ENCODE results near the gene ARFGEF2.

The ARFGEF2 gene

DNA sequence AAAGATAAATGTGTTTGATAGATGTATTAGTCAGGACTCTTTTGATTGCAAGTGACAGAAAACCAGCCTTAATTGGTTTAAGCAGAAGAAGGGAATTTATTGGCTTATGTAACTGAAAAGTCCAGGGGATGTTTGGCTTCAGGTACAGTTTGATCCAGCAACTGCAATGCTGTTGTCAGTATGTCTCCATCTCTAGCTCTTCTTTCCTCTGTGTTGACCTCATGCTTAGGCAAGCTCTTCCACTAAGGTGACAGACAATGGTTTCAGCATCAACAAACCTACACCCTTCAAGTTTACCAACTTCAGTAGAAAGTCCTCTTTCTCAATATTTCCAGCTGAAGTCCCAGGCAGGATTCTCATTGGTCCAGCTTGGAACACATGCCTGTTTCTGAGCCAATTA, 28.1 kb upstream of the ARFGEF2 start:
- no peak for DNase-seq
- Histone ChIP-seq H3K4ac (ENCODE audit: low read depth, low read length) (no peak overlapping the region), H3K27ac (ENCODE audit: low read depth, low read length) (no peak overlapping the region), H2BK5ac (ENCODE audit: low read length) (no peak overlapping the region), H2BK120ac (ENCODE audit: low read depth, low read length) (no peak overlapping the region), H3K79me1 (ENCODE audit: low read length) (no peaks in the 10 kb centered on the region), H3K9ac (ENCODE audit: low read length) (no peak overlapping the region), H3K4me1 (ENCODE audit: control insufficient read depth, low read depth, low read length) (no peaks in the 10 kb centered on the region), H2BK15ac (replicated peaks; ENCODE audit: low read depth) (no peak overlapping the region), H3K4me3 (ENCODE audit: low read length) (no peak overlapping the region), H4K8ac (ENCODE audit: low read depth, low read length) (no peak overlapping the region), H4K5ac (ENCODE audit: low read length) (no peak overlapping the region), H3K18ac (ENCODE audit: low read length) (no peak overlapping the region), H3K36me3 (ENCODE audit: control insufficient read depth, insufficient read depth, low read length) (no peaks in the 10 kb centered on the region), H3K4me2 (ENCODE audit: low read length) (no peak overlapping the region), H3K27me3 (ENCODE audit: insufficient read depth, low read length, poor library complexity) (no peaks in the 10 kb centered on the region), H3K23ac (ENCODE audit: low read length) (no peak overlapping the region), H3K79me2 (ENCODE audit: control insufficient read depth, insufficient read depth, low read length) (no peaks in the 10 kb centered on the region), H2AK5ac (ENCODE audit: low read length) (no peak overlapping the region), H3K56ac (ENCODE audit: low read length) (no peak overlapping the region)

DNA sequence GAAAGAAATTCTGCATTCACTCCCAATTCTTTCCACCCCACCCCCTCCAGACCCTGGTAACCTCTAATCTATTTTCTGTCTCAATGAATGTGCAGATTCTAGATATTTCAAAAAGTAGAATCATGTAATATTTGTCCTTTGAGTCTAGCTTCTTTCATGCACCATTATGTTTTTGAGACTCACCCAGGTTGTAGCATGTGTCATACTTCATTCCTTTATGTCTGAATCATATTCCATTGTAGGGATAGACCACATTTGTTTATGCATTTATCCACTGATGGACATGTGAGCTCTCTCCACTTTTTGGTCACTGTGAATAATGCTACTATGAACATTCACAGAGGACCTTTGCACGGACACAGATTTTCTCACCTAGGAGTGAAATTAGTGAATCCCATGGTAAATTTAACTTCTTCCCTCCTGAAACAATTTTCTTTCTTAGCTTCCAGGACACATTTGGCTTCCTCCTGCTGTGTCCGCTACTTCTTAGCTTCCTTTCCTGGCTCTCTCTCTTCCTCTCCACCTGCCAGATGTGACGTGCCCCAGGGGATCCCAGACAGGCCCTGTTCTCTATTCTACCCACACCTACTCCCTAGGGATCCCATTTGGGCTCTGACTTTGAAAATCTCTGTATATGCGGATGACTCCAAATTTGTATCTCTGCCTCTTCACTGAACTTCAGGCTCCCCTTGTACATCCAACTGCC, 24.1 kb upstream of the ARFGEF2 start:
- Histone ChIP-seq H3K56ac (ENCODE audit: low read length) (no peak overlapping the region), H2BK120ac (ENCODE audit: low read depth, low read length) (no peak overlapping the region), H3K4me1 (ENCODE audit: control insufficient read depth, low read depth, low read length) (no peaks in the 10 kb centered on the region), H3K18ac (ENCODE audit: low read length) (no peak overlapping the region), H2BK5ac (ENCODE audit: low read length) (no peak overlapping the region), H3K9ac (ENCODE audit: low read length) (no peak overlapping the region), H3K79me1 (ENCODE audit: low read length) (no peaks in the 10 kb centered on the region), H3K4me2 (ENCODE audit: low read length) (no peak overlapping the region), H4K5ac (ENCODE audit: low read length) (no peak overlapping the region), H3K27ac (ENCODE audit: low read depth, low read length) (no peak overlapping the region), H3K4me3 (ENCODE audit: low read length) (no peak overlapping the region), H3K79me2 (ENCODE audit: control insufficient read depth, insufficient read depth, low read length) (no peaks in the 10 kb centered on the region), H2AK5ac (ENCODE audit: low read length) (no peak overlapping the region), H3K23ac (ENCODE audit: low read length) (no peak overlapping the region), H2BK15ac (replicated peaks; ENCODE audit: low read depth) (no peak overlapping the region), H3K36me3 (ENCODE audit: control insufficient read depth, insufficient read depth, low read length) (no peaks in the 10 kb centered on the region), H3K27me3 (ENCODE audit: insufficient read depth, low read length, poor library complexity) (no peaks in the 10 kb centered on the region), H3K4ac (ENCODE audit: low read depth, low read length) (no peak overlapping the region), H4K8ac (ENCODE audit: low read depth, low read length) (no peak overlapping the region)
- DNase-seq: no peak
- WGBS (ENCODE audit: extremely low coverage, insufficient coverage, low lambda C conversion rate): no CpG with 5 or more reads among the region's 4 CpGs

DNA sequence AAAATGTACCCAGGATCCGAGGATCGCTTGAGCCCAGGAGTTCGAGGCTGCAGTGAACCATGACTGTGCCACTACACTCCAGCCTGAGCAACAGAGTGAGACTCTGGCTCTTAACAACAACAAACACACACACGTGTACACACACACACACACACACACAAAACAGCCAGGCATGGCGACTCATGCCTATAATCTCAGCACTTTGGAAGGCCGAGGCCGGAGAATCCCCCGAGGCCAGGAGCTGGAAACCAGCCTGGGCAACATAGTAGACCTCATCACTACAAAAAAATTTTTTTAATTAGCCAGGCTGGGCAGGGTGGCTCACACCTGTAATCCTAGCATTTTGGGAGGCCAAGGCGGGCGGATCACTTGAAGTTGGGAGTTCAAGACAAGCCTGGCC, 23.3 kb upstream of the ARFGEF2 start:
- no peak overlapping the region for H3K23ac ChIP-seq (ENCODE audit: low read length)
- no peaks in the 10 kb centered on the region for H3K27me3 ChIP-seq (ENCODE audit: insufficient read depth, low read length, poor library complexity)
- H2BK15ac ChIP-seq (replicated peaks; ENCODE audit: low read depth): no peak overlapping the region
- H3K4me1 ChIP-seq (ENCODE audit: control insufficient read depth, low read depth, low read length): no peaks in the 10 kb centered on the region
- H4K5ac ChIP-seq (ENCODE audit: low read length): no peak overlapping the region
- H3K79me1 ChIP-seq (ENCODE audit: low read length): no peaks in the 10 kb centered on the region
- no peak overlapping the region for H3K56ac ChIP-seq (ENCODE audit: low read length)
- no peak overlapping the region for H2BK5ac ChIP-seq (ENCODE audit: low read length)
- no peaks in the 10 kb centered on the region for H3K79me2 ChIP-seq (ENCODE audit: control insufficient read depth, insufficient read depth, low read length)
- no peak overlapping the region for H4K8ac ChIP-seq (ENCODE audit: low read depth, low read length)
- H3K4me2 ChIP-seq (ENCODE audit: low read length): no peak overlapping the region
- H3K27ac ChIP-seq (ENCODE audit: low read depth, low read length): no peak overlapping the region
- no peak overlapping the region for H3K18ac ChIP-seq (ENCODE audit: low read length)
- H3K4ac ChIP-seq (ENCODE audit: low read depth, low read length): no peak overlapping the region
- H3K9ac ChIP-seq (ENCODE audit: low read length): no peak overlapping the region
- H3K4me3 ChIP-seq (ENCODE audit: low read length): no peak overlapping the region
- no peak for DNase-seq
- H3K36me3 ChIP-seq (ENCODE audit: control insufficient read depth, insufficient read depth, low read length): no peaks in the 10 kb centered on the region
- no CpG with 5 or more reads among the region's 10 CpGs for WGBS (ENCODE audit: extremely low coverage, insufficient coverage, low lambda C conversion rate)
- H2BK120ac ChIP-seq (ENCODE audit: low read depth, low read length): no peak overlapping the region
- H2AK5ac ChIP-seq (ENCODE audit: low read length): no peak overlapping the region

DNA sequence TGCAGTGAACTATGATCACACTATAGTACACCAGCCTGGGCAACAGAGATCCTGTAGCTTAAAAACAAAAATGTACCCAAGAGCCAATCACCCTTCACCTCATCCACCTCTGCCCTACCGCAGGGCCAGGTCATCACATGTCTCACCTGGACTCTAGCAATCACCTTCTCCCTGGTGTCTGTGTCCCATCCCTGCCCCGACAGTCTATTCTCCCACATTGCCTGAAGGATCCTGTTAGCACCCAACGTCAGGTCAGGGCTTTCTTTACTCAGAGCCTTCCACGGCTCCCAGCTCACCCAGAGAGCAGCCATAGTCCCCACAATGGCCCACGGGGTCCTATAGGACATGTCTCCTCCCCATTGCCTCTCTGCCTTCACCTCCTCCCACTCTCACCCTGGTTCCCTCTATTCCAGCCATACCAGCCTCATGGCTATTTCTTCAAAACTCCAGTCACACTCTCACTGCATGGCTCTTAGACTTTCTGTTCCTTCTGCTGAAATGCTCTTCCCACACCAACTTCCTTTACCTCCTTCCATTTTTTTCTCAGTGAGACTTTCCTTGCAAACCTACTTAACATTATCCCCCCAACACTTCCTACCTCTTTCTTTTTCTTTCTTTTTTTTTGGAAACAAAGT, 22.5 kb upstream of the ARFGEF2 start:
- H3K4me1 ChIP-seq (ENCODE audit: control insufficient read depth, low read depth, low read length): no peaks in the 10 kb centered on the region
- H3K9ac ChIP-seq (ENCODE audit: low read length): no peak overlapping the region
- WGBS (ENCODE audit: extremely low coverage, insufficient coverage, low lambda C conversion rate): no CpG with 5 or more reads among the region's 5 CpGs
- H3K4ac ChIP-seq (ENCODE audit: low read depth, low read length): no peak overlapping the region
- no peak overlapping the region for H4K8ac ChIP-seq (ENCODE audit: low read depth, low read length)
- H2BK15ac ChIP-seq (replicated peaks; ENCODE audit: low read depth): no peak overlapping the region
- H3K18ac ChIP-seq (ENCODE audit: low read length): no peak overlapping the region
- H4K5ac ChIP-seq (ENCODE audit: low read length): no peak overlapping the region
- no peaks in the 10 kb centered on the region for H3K79me1 ChIP-seq (ENCODE audit: low read length)
- H3K4me3 ChIP-seq (ENCODE audit: low read length): no peak overlapping the region
- H3K27ac ChIP-seq (ENCODE audit: low read depth, low read length): no peak overlapping the region
- no peaks in the 10 kb centered on the region for H3K79me2 ChIP-seq (ENCODE audit: control insufficient read depth, insufficient read depth, low read length)
- H2BK5ac ChIP-seq (ENCODE audit: low read length): no peak overlapping the region
- no peak for DNase-seq
- no peaks in the 10 kb centered on the region for H3K27me3 ChIP-seq (ENCODE audit: insufficient read depth, low read length, poor library complexity)
- peak overlapping the region; percentile 51 for H2AK5ac ChIP-seq (ENCODE audit: low read length)
- H2BK120ac ChIP-seq (ENCODE audit: low read depth, low read length): no peak overlapping the region
- no peaks in the 10 kb centered on the region for H3K36me3 ChIP-seq (ENCODE audit: control insufficient read depth, insufficient read depth, low read length)
- H3K23ac ChIP-seq (ENCODE audit: low read length): no peak overlapping the region
- H3K4me2 ChIP-seq (ENCODE audit: low read length): no peak overlapping the region
- no peak overlapping the region for H3K56ac ChIP-seq (ENCODE audit: low read length)

DNA sequence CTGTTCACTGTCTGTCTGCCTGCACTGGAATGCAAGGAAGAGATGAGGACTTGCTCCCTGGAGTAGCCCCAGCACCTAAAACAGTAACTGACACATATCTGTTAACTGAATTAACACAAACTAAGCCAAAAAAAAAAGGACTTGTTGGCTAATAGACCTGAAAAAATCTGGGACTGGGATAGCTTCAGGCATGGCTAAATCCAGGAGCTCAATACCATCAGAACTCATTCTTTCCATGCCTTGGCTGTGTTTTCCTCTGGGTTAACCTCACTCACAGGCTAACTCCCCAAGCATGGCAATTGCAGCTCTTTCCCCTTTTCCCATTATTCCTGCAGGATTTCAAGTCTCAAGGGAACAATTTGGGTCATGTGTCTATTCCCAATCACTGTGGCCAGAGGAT, 21.6 kb upstream of the ARFGEF2 start:
- no peak overlapping the region for H2BK15ac ChIP-seq (replicated peaks; ENCODE audit: low read depth)
- H3K4ac ChIP-seq (ENCODE audit: low read depth, low read length): no peak overlapping the region
- H4K5ac ChIP-seq (ENCODE audit: low read length): no peak overlapping the region
- no peak overlapping the region for H2BK5ac ChIP-seq (ENCODE audit: low read length)
- H2BK120ac ChIP-seq (ENCODE audit: low read depth, low read length): no peak overlapping the region
- no peak overlapping the region for H3K23ac ChIP-seq (ENCODE audit: low read length)
- no peak overlapping the region for H3K4me2 ChIP-seq (ENCODE audit: low read length)
- no peak overlapping the region for H3K4me3 ChIP-seq (ENCODE audit: low read length)
- no peaks in the 10 kb centered on the region for H3K27me3 ChIP-seq (ENCODE audit: insufficient read depth, low read length, poor library complexity)
- no peak overlapping the region for H2AK5ac ChIP-seq (ENCODE audit: low read length)
- no peaks in the 10 kb centered on the region for H3K79me1 ChIP-seq (ENCODE audit: low read length)
- no peak overlapping the region for H3K18ac ChIP-seq (ENCODE audit: low read length)
- H3K9ac ChIP-seq (ENCODE audit: low read length): no peak overlapping the region
- no peaks in the 10 kb centered on the region for H3K79me2 ChIP-seq (ENCODE audit: control insufficient read depth, insufficient read depth, low read length)
- H3K27ac ChIP-seq (ENCODE audit: low read depth, low read length): no peak overlapping the region
- H3K36me3 ChIP-seq (ENCODE audit: control insufficient read depth, insufficient read depth, low read length): no peaks in the 10 kb centered on the region
- H3K56ac ChIP-seq (ENCODE audit: low read length): no peak overlapping the region
- H3K4me1 ChIP-seq (ENCODE audit: control insufficient read depth, low read depth, low read length): peaks cover 2% of the 10 kb centered on the region
- H4K8ac ChIP-seq (ENCODE audit: low read depth, low read length): no peak overlapping the region
- no peak for DNase-seq

DNA sequence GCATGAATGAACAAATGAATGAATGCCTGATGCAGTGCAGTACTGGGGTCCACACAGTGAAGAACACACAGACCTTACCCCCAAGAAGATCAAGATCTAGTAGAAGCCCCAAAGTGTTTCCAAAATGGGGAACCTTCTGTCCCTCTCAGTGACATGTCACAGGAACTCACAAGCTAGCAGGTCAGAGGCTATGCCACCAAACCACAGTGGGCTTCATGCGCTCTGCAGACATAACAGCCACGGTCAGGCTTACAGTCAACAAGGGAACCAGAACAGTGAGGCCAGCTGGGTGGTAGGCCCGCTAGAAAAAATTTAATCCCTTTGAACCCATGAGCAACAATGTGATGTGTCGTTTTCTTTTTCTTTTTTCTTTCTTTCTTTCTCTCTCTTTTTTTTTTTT, 20.2 kb upstream of the ARFGEF2 start:
- H4K5ac ChIP-seq (ENCODE audit: low read length): no peak overlapping the region
- no peak overlapping the region for H3K23ac ChIP-seq (ENCODE audit: low read length)
- H3K18ac ChIP-seq (ENCODE audit: low read length): no peak overlapping the region
- peaks cover 2% of the 10 kb centered on the region for H3K4me1 ChIP-seq (ENCODE audit: control insufficient read depth, low read depth, low read length)
- H3K27ac ChIP-seq (ENCODE audit: low read depth, low read length): no peak overlapping the region
- H3K36me3 ChIP-seq (ENCODE audit: control insufficient read depth, insufficient read depth, low read length): no peaks in the 10 kb centered on the region
- H2BK120ac ChIP-seq (ENCODE audit: low read depth, low read length): no peak overlapping the region
- H3K4ac ChIP-seq (ENCODE audit: low read depth, low read length): no peak overlapping the region
- H2AK5ac ChIP-seq (ENCODE audit: low read length): no peak overlapping the region
- H3K56ac ChIP-seq (ENCODE audit: low read length): no peak overlapping the region
- no peak overlapping the region for H4K8ac ChIP-seq (ENCODE audit: low read depth, low read length)
- WGBS (ENCODE audit: extremely low coverage, insufficient coverage, low lambda C conversion rate): no CpG with 5 or more reads among the region's 4 CpGs
- no peak overlapping the region for H3K4me2 ChIP-seq (ENCODE audit: low read length)
- H2BK5ac ChIP-seq (ENCODE audit: low read length): no peak overlapping the region
- H3K79me2 ChIP-seq (ENCODE audit: control insufficient read depth, insufficient read depth, low read length): no peaks in the 10 kb centered on the region
- H3K9ac ChIP-seq (ENCODE audit: low read length): no peak overlapping the region
- H2BK15ac ChIP-seq (replicated peaks; ENCODE audit: low read depth): no peak overlapping the region
- H3K27me3 ChIP-seq (ENCODE audit: insufficient read depth, low read length, poor library complexity): no peaks in the 10 kb centered on the region
- H3K4me3 ChIP-seq (ENCODE audit: low read length): no peak overlapping the region
- H3K79me1 ChIP-seq (ENCODE audit: low read length): no peaks in the 10 kb centered on the region
- no peak for DNase-seq

Measured in mesendoderm (in vitro differentiated cells).